Fibroblast of skin of right quadriceps (primary cell): ENCODE results near the gene MRGPRD.
A peak's percentile ranks its signal among the peaks of the same experiment; 100 is the strongest.
"Not testable (repeated sequence)": the region's sequence is repeated elsewhere in the genome, so short reads cannot be mapped to it uniquely, and the experiment has no call there.

Experiments used
- DNase-seq: peaks from one replicate; pipeline ENCODE4 v3.0.0-alpha.2; 2013

Gene MRGPRD

GRCh38 chr11:69005631-69006368, 25.0 kb upstream of the MRGPRD start:
- DNase-seq, result no peak

GRCh38 chr11:69005183-69005630, 24.4 kb upstream of the MRGPRD start:
- DNase-seq, result no peak

DNA sequence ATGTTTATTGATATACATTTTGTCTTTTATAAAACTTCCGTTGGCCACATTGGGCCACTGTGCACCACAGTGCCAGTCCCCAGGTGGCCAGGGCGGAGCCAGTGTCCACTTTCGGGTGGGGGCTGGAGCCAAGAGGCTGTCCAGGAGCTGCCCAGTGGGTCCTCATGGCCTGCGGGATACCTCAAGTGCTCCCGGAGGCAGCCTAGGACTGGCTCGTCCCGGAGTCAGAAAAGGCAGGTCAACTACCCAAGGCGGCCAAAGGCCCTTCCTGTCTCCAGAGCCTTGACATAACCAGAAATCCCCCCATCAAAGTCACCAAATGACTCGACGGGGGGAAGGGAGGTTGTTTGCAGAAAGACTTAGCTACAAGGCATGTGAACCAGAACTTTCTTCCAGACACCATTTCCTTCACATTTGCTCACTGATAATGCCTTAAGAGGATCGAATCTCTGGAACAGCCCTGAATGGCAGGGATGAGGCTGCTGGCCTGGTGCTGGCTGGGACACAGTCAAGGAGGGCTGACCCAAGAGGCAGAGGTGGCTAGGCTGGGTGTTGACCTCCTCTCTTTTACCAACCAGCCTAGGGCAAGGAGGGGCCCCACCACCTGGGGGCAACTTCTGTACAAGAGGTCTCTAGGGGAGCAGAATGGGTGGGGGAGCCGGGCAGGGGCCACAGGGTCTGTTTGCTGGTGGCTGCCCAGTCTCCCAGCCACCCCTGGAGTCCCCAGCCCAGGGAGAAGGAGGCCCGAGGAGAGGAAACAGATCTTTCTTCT, 23.8 kb upstream of the MRGPRD start:
- DNase-seq, result no peak

- DNase-seq, result no peak
Measured at GRCh38 chr11:69003866-69004367, 23.1 kb upstream of the MRGPRD start.

DNA sequence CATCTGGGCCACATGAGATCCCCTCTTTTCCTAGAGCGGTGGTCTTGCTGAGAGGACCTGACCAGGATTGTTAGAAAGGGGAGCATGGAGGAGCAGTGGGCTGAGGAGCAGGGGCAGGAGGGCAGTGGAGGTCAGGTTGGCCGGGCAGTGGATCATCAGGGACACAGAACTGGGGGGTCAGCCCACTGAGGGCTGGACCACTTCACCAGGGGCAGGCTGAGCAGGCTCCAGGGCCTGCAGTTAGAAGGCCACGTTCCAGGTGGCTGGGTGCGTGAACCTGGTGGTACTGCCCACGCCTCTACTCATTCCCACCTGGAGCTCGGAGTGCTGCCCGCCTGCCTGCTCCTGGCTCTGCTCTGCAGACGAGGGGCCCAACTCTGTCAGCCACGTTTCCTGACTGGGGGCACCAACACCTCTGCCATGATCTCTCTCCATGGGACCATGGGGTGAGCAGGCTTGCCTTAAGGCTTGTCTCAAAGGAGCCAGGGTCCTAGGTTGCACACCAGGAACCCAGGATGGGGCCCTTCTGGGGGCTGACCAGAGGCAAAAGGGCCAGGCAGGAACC, 22.6 kb upstream of the MRGPRD start:
- DNase-seq, result no peak

GRCh38 chr11:69002570-69003231, 21.9 kb upstream of the MRGPRD start:
- DNase-seq, result no peak

DNA sequence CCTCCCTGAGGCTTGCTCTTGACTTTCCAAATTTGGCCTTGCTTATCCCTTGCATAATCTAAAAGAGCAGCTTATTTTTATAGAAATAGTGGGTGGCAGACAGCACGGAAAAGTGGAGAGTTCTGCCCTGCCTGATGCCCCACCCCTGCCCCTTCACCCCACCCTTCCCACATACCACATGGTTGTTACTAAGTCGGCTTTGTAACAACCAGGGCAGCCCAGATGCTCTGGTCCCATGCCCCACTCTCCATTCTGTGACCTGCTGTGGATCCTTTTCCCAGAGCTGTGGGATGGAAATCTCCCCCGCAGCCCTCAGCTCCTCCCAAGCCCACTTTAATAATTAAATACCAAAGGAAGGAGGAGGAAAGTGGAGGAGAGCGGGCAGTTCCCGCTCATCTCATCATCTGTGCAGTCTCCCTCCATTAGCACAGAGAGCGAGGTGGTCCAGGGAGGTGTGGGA, 21.4 kb upstream of the MRGPRD start:
- no peak for DNase-seq

DNA sequence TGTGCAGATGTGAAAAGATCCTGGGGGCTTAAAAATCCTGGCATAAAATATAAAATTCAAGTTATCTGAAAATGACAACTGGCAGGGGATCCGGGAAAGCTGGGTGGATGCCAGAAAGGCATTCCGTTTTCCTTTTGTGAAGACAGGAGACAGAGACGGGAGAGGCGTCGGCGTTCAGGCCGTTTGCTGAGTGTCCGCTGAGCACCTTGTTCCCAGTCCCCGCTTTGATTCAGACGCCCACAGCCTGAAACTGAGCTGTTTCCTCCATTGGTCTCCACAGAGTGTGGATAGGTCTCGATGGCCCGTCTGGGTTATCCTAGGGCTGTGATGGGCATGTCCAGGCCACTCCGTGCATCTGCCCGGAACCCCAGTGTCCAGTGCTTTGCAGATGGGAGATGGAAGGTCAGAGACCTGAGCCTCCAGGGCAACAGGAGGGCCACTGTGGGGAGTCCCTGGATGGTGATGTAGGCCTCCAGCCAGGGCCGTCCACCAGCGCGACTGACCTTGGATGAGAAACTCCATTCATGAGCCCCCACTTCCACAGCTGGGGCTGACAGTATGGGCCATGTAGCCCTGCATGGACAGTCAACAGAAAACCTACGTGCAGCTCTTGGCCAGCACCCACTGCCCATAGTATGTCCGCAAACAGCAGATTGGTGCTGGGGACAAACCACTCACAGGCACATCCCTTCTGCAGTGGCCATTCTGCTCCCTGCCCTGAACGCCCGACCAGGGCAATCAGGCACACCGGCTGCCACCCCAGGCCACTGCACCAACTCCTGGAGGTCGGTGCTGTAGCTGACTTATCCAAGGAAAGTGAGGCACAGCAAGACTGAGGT, 20.7 kb upstream of the MRGPRD start:
- no peak for DNase-seq

DNA sequence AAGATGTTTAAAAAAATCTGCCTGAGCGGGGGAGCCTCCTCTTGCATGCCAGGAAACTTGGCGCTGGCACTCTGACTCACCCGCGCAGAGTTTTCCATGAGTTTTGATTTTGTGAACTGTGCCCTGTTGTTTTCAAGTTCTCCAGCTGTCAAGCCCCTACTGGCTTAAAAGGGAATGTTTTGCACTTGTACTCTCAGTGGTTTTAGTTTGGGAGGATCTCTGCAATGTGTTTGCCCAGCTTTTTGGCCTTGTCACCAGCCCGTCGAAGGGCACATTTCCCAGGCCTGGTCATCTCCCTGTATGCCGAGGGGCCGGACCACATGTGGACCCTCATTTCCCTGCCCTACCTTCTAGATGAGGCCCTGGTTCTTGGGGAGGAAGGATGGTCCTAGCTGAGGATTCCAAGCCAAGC, 20.1 kb upstream of the MRGPRD start:
- peak; percentile 79 for DNase-seq

- no peak for DNase-seq
Measured at GRCh38 chr11:69000391-69000790, 19.6 kb upstream of the MRGPRD start.

DNA sequence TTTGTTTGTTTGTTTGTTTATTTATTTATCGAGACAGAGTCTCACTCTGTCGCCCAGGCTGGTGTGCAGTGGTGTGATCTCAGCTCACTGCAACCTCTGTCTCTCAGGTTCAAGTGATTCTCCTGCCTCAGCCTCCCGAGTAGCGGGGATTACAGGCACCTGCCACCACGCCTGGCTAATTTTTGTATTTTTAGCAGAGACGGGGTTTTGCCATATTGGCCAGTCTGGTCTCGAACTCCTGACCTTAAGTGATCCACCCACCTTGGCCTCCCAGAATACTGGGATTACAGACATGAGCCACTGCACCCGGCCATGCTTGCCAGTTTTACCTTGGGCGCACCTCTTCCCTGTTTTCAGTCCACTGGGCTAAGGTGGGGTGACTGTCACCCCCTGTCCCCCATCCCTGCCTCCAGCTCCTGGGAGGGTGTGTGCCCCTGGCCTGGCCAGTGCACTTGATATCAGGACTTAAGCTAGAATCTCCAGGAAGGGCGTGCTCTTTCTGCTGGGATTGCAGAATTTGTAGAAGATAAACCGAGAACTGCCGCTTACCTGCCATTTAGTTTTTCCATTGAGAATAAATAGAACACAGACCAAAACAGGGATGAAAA, 19.1 kb upstream of the MRGPRD start:
- DNase-seq, result not testable (repeated sequence)

DNA sequence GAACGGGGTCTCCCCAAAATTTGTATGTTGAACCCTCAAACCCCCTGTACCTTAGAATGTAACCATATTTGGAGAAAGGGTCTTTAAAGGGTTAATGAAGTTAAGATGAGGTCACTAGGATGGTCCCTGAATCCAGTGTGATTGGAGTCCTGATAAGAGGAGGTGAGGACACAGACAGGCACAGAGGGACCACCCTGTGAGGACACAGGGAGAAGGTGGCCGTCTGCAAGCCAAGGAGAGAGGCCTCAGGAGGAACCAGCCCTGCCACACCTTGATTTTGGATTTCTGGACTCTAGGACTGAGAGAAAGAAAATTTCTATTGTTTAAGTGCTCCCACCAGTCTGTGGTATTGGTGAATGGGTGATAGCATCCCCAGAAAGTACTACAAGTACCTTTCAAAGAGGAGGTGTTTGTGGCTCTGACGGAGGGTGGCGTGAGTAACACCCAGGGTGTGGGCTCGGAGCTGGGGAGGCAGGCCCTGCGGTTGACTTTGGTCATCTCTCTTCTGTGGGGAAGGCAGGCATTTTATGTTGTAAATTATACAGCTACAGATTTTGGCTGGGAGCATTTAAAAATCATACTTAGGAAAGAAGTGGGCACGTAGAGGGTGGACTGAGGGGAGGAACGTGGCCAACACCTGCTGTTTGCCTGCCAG, 18.4 kb upstream of the MRGPRD start:
- DNase-seq, result no peak

- peak; percentile 38 for DNase-seq
Measured at GRCh38 chr11:68998390-68998911, 17.7 kb upstream of the MRGPRD start.

- DNase-seq, result no peak
Measured at GRCh38 chr11:68997995-68998348, 17.2 kb upstream of the MRGPRD start.

GRCh38 chr11:68997124-68997994, 16.6 kb upstream of the MRGPRD start:
- DNase-seq, result no peak

DNA sequence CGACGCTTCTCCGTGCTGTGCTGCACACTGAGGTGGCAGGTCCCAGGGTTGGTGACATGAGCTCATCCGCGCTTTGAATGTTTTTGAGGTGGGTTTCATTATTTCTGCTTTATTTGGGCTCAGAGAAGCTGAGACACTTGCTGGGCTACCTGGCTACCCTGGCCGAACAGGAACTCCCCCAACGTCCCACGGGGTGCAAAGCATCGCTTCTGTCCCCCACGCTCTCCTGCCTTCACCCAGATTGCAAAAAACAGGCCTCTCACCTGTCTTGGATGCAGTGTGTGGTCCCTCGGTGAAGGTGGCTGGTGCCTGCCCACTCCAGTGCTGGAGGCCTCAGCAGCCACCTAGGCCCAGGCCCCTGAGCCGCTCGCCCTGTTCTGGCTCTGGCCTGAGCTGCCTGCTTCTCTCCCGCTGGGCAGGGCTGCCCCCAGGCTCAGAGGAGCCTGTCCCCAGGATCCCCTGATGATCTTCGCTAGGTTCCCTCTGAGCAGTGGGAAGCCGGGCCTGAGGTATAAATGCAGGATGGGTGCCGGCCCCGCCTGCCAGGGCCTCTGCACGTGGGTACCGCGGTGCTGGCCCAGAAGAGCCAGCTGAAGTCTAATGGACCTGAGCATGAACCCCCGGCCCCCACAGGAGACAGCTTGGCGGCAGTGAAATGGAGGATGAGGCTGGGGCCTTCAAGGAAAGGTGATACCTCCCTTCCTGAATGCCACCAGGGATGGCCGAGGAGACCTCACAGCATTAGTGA, 15.8 kb upstream of the MRGPRD start:
- no peak for DNase-seq

DNA sequence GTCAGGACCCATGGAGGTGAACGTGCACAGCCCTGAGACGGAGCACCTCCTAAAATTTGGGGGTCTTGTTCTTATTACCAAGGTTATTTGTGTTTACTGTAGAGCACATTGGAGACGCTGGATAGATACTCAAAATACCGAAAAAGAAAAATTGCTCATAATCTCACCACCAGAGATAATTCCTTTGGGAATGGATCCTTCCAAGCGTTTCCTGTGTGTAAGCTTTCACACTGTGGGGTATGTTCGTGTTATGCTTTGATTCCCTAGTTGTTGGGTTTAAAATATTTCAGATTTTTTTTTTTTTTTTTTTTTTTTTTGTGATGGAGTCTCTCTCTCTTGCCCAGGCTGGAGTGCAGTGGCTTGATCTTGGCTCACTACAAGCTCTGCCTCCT, 14.1 kb upstream of the MRGPRD start:
- no peak for DNase-seq

GRCh38 chr11:68994161-68994893, 13.5 kb upstream of the MRGPRD start:
- DNase-seq, result no peak

GRCh38 chr11:68993546-68993945, 12.8 kb upstream of the MRGPRD start:
- DNase-seq, result no peak
